HuH-7 (cell line): ENCODE measurements around the gene EPHB3.
A peak's percentile ranks its signal among the peaks of the same experiment; 100 is the strongest.

ENCODE experiments used
- DNase-seq: peaks from one replicate; pipeline ENCODE4 v3.0.0; 2011; ENCODE audit warnings: low spot score

The EPHB3 gene

DNA sequence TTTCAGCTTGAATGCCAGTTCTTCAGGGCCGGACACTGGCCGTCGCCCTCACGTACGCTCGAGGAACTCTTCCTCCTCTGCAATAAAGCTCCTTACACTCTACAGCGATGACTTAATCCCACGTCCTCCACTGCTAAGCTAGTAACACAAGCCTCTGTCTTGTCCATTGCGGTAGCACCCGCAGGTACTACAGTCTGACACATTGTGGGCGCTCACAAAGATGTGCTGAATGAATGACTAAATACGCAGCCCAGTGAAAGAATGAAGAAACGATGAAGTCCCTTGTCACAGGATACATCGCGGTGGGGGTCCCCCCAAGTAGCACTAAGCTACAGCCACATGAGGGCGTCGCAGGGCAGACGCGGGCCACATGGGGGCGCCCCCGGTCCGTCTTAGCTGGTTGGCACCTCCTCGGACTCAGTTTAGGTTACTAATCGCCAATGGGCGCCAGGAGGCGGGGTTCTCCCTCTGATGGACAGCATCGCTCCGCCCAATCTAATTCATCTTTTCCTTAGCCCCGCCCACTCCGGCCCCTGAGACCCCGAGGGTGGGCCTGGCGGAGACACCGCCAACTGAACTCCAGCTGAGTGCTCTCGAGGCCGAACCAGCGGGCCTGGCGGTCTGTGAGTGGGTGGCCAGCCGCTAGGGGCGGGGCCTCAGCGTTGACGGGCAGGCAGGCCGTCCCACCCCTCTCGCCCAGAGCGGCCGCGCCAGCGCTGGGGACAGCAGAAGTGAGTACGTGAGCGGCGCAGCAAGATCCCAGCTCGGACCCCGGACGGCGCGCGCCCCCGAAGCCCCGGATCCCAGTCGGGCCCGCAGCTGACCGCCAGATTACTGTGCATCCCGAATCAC, at the start of gene EPHB3:
TSS of gene EPHB3 (plus strand) at position 725 of the 852 bp plus-strand sequence. CDS start 451 bp downstream, outside the sequence.
- DNase-seq, result peak; percentile 99

- DNase-seq, result no peak
Observed at GRCh38 chr3:184512621-184513020, 49.0 kb upstream of the EPHB3 start.

- DNase-seq, result peak; percentile 94
Observed at GRCh38 chr3:184513276-184514170, 48.1 kb upstream of the EPHB3 start.

GRCh38 chr3:184514171-184514490, 47.5 kb upstream of the EPHB3 start:
- DNase-seq, result no peak

GRCh38 chr3:184523825-184524615, 37.6 kb upstream of the EPHB3 start:
- DNase-seq, result no peak

DNA sequence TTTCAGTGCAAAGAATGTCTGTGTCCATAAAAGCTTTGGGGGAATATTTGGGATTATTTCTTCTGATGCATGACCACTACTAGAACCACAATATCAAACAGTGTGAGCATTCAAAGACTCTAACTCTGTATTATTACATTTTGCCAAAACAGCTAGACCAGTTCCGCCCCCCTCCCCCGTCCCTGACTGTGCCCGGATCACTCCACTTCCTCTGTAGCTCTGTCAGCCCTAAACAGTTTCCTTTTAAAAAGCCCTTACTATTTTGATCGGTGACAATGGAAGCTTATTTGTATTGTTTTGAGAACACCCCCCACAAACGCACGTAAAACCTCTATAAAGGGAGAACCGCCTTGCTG, 36.6 kb upstream of the EPHB3 start:
- no peak for DNase-seq

- no peak for DNase-seq
Observed at GRCh38 chr3:184525337-184526087, 36.1 kb upstream of the EPHB3 start.

- no peak for DNase-seq
Observed at GRCh38 chr3:184526088-184526433, 35.5 kb upstream of the EPHB3 start.

- DNase-seq, result no peak
Observed at GRCh38 chr3:184531626-184532280, 29.8 kb upstream of the EPHB3 start.

- DNase-seq, result no peak
Observed at GRCh38 chr3:184532940-184533732, 28.4 kb upstream of the EPHB3 start.

- DNase-seq, result no peak
Observed at GRCh38 chr3:184537885-184538665, 23.5 kb upstream of the EPHB3 start.

DNA sequence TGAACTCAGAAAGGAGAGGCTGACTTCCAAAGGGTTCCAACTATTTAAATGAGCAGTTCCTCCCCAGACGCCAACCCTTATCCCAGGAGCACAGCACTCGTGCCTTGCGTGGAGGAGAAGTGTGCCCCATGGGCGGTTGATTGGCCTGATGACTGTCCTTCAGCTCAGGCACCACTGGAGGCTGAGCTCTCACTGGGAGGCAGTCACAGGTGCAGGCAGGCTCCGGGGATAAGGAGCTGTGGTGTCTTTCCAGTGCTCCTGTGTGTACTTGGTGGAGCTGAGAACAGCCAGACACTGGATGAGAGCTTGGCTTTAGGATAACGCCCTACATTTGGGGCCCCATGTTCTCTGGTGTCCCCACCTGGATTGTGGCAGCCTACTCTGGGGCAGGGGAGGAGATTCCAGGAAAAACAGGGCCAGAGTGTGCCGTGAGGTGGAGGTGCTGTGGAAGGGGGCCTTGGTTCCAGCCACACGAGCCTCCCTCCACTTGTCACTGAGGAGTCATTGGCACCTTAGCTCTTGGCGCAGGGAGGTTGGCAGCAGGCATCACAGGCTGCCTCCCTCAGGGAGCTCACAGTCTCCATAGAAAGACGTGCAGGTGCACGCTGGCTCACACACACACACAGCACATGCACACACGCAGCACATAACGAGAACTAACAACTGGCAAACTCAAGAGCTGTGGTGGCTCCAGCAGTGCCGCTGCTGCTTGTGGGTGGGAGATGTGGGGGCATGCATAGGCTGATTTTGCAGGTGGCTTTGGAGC, 22.7 kb upstream of the EPHB3 start:
- no peak for DNase-seq

DNA sequence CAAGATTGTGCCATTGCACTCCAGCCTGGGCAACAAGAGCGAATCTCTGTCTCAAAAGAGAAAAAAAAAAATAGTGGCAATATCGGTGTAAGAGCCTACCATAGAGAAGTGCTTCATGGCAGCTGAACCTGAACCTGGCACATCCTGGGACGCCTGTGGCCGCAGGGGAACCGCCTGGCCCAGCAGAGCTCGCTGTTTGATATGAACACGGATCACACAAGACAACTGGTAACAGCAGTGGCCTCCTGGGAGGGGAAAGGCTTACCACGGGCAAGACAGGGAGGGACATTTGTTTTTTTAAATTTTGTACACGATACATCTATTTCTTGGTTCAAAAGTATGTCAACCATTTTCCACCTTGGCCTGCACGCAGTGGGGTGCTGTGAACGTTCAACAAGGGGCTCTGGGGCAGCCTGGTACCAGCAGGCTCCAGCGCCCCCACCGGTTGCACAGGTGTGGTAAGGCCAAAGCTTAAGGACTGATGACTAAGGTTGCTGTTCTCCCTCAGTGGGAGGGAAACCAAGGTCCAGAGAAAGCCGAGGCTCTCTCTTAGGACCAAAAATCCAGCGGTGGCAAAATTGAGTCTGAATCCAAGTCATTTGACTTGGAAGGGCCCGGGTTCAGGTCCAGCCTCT, 21.7 kb upstream of the EPHB3 start:
- no peak for DNase-seq

DNA sequence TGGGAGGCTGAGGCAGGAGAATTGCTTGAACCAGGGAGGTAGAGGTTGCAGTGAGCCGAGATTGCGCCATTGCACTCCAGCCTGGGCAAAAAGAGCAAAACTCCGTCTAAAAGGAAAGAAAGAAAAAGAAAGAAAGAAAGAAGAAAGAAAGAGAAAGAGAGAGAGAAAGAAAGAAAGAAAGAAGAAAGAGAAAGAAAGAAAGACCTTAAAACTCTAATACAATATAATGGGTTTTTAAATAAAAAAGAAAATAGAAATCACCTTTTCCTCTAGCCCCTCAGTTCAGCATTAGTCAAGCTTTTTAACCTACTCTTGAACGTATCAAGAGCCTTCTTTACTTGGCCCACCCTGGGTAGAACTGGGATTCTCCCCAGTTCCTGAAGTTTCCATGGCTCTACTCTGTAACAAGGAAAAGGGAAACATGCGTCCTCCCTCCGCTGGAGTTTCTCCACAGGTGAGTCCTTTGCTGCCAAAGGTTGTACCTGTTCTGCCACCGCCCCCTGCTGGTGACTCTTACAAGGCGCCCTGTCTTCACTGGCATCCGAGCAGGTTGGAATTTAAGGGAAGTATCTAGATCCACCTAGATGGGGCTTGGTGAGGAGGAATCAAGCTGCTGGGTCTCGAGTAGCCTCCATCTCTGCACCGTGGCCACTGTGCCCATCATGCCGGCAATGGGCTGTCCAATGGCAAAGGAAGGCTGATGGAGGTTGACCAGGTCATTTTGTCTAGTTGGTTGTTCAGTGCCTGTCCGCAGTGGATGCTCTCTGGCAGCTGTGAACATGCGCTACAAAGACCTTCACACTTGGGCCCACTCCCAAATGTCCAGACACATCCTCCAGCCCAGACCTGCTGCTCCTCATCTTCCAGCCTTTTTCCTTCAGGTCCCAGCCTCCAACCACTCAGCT, 20.6 kb upstream of the EPHB3 start:
- peak; percentile 71 for DNase-seq

GRCh38 chr3:184541886-184542562, 19.6 kb upstream of the EPHB3 start:
- no peak for DNase-seq

DNA sequence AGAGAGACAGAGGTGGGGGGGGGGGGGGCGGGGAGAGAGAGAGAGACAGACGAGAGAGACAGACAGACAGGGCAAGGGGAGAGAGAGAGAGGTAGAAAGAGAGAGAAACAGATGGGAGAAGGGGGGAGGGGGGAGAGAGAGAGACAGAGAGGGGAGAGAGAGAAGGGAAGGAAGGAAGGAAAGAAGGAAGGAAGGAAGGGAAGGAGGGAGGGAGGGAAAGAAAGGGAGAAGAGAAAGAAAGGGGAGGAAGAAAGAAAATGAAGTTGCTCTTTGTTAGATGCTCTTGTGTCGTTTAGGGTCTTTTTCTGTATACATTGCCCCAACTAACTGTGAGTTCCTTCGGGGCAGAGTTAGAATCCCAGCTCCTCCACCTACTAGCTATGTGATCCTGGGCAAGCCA, 19.0 kb upstream of the EPHB3 start:
- DNase-seq, result no peak

DNA sequence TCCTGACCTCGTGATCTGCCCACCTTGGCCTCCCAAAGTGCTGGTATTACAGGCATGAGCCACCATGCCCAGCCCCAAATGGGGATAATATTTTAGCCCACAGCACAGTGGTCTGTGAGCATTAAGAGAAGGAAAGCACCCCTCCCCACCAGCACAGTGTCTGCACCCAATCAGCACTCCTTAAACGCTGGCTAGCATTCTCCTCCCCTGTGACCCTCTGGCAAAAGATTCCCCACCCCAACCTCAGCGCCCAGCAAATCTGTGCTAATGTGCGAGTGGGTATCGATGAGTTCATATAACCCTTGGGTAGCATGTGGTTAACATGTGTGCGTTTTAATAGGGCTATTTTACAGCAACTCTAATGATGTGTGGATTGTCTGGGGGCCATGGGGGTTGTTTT, 18.3 kb upstream of the EPHB3 start:
- no peak for DNase-seq
